NCI-H2107 treated with DMSO at 0.1 percent for 48 hours (cell line): ENCODE data around the gene SERPINI1.

ENCODE experiments used
- DNase-seq: peaks from one replicate; lab custom pipeline; 2025; ENCODE audit not compliant: unreplicated experiment; lab: John Stamatoyannopoulos, UW

The SERPINI1 gene

GRCh38 chr3:167735233-167736138 lies at the start of gene SERPINI1:
Gene SERPINI1, plus strand, starts transcription at chr3:167735721. Its CDS starts 53,408 bp downstream, at chr3:167789129.
- DNase-seq = peak; percentile 98

GRCh38 chr3:167691366-167691765 lies 44.2 kb upstream of the SERPINI1 start:
- peak; percentile 25 for DNase-seq

- no peak for DNase-seq
These were observed 41.4 kb upstream of the SERPINI1 start for GRCh38 chr3:167694121-167694520.

GRCh38 chr3:167700046-167700445 lies 35.5 kb upstream of the SERPINI1 start:
- DNase-seq = no peak

- no peak for DNase-seq
These were observed 34.6 kb upstream of the SERPINI1 start for GRCh38 chr3:167700926-167701325.

- no peak for DNase-seq
These were observed 29.7 kb upstream of the SERPINI1 start for GRCh38 chr3:167705840-167706239.

- DNase-seq = no peak
These were observed 25.8 kb upstream of the SERPINI1 start for GRCh38 chr3:167709690-167710089.

GRCh38 chr3:167710552-167710951 lies 25.0 kb upstream of the SERPINI1 start:
- no peak for DNase-seq

- DNase-seq = no peak
These were observed 24.1 kb upstream of the SERPINI1 start for GRCh38 chr3:167711439-167711838.

- no peak for DNase-seq
These were observed 23.1 kb upstream of the SERPINI1 start for GRCh38 chr3:167712445-167712844.

- DNase-seq = no peak
These were observed 20.6 kb upstream of the SERPINI1 start for GRCh38 chr3:167714871-167715270.

GRCh38 chr3:167716920-167717319 lies 18.6 kb upstream of the SERPINI1 start:
- no peak for DNase-seq

- no peak for DNase-seq
These were observed 16.9 kb upstream of the SERPINI1 start for GRCh38 chr3:167718582-167718981.

GRCh38 chr3:167723025-167723512 lies 12.5 kb upstream of the SERPINI1 start:
- no peak for DNase-seq

- DNase-seq = no peak
These were observed 11.6 kb upstream of the SERPINI1 start for GRCh38 chr3:167723872-167724271.

GRCh38 chr3:167728176-167728575 lies 7.3 kb upstream of the SERPINI1 start:
- DNase-seq = no peak

- DNase-seq = no peak
These were observed 6.7 kb upstream of the SERPINI1 start for GRCh38 chr3:167728632-167729323.

GRCh38 chr3:167729591-167729990 lies 5.9 kb upstream of the SERPINI1 start:
- no peak for DNase-seq

GRCh38 chr3:167731393-167731792 lies 4.1 kb upstream of the SERPINI1 start:
- no peak for DNase-seq

GRCh38 chr3:167732313-167733065 lies 3.0 kb upstream of the SERPINI1 start:
- no peak for DNase-seq

- peak; percentile 38 for DNase-seq
These were observed 1.5 kb upstream of the SERPINI1 start for GRCh38 chr3:167733961-167734497.
